Prostate gland (tissue), 2 donors: ENCODE data around the gene DPYSL3. TPM values are rescaled to one million over a fixed set of nuclear protein-coding genes. Genes with fewer than 3 reads are reported as not detected.

ENCODE experiments used
- DNase-seq: peaks from one replicate; pipeline ENCODE4 v3.0.0-alpha.2; 2019; ENCODE audit warnings: low spot score
- H3K27ac ChIP-seq, 2 donors: fragments of 200-600 bp; sonication (generic); 2 replicates each; pipeline ENCODE4 v1.5.1; 2017 to 2019
- H3K27me3 ChIP-seq: fragments of 200-600 bp; sonication (generic); replicated peaks from 2 replicates; pipeline ENCODE4 v1.5.1; 2019; ENCODE audit not compliant: insufficient read depth
- H3K36me3 ChIP-seq, 2 donors: fragments of 200-600 bp; sonication (generic); 1 replicate in 1 of 2; 2 replicates in 1 of 2; pipeline versions ENCODE4 v1.5.1 to v1.8.1; 2017 to 2019
- H3K4me1 ChIP-seq: fragments of 200-600 bp; sonication (generic); replicated peaks from 2 replicates; pipeline ENCODE4 v1.5.1; 2019
- H3K4me3 ChIP-seq, 2 donors: fragments of 200-600 bp; sonication (generic); 2 replicates each; pipeline ENCODE4 v1.5.1; 2017 to 2019
- H3K9me3 ChIP-seq: fragments of 200-600 bp; sonication (generic); 2 replicates; pipeline ENCODE4 v1.5.1; 2017
- CTCF ChIP-seq, 4 experiments: fragments of 200-600 bp in 2 of 4; fragments of 450-650 bp in 2 of 4; sonication (generic) in 2 of 4; IDR thresholded peaks; 1 replicate in 3 of 4; 2 replicates in 1 of 4; pipeline ENCODE4 v1.5.1; 2016 to 2019; ENCODE audit warnings: antibody characterized with exemption in 4 of 4, mild to moderate bottlenecking in 2 of 4, moderate library complexity in 2 of 4
- POLR2A ChIP-seq: fragments of 450-650 bp; IDR thresholded peaks from one replicate; pipeline ENCODE4 v1.6.1; 2016; ENCODE audit warnings: antibody characterized with exemption, mild to moderate bottlenecking
- POLR2AphosphoS5 ChIP-seq: sonication (generic); formaldehyde crosslinking; IDR thresholded peaks from one replicate; pipeline ENCODE4 v1.6.1; 2017; ENCODE audit warnings: antibody characterized with exemption
- WGBS: methylation state at CpG from one replicate; pipeline ENCODE4 v1.1.5; 2018; 5-methylcytosine and 5-hydroxymethylcytosine counted together
- intact Hi-C: fragments of 100-400 bp; cut with DNase I; formaldehyde crosslinking; loops from one replicate; pipeline ENCODE4 v1.14.2; 2022
- total RNA-seq, 2 donors: library from RNA; depleted of rRNA; stranded (reverse); fragments of >200 nt; gene quantifications; one replicate each; pipeline ENCODE4 v1.1.0, GENCODE V29; 2016

DPYSL3 gene
- total RNA-seq, 2 donors from 2014 or later: 113 to 126 TPM

- Histone ChIP-seq H3K9me3 (no peaks in the 10 kb centered on the region), H3K27me3 (no peaks in the 10 kb centered on the region), H3K4me3 (no peak overlapping the region), H3K27ac (peak overlapping the region; percentile 55 to 69), H3K36me3 (no peaks in the 10 kb centered on the region), H3K4me1 (no peaks in the 10 kb centered on the region)
- TF ChIP-seq POLR2AphosphoS5: no peak
- TF ChIP-seq CTCF (IDR thresholded peaks at IDR 0.05): no peak
- WGBS: 68% methylated on average over 2 of the region's 2 CpGs
- no peak for DNase-seq
- intact Hi-C loops: no loop called here
Observed at GRCh38 chr5:147446523-147446922, 63.3 kb downstream of the DPYSL3 start.

GRCh38 chr5:147445917-147446316 is 64.0 kb downstream of the DPYSL3 start:
- intact Hi-C loops: no loop called here

GRCh38 chr5:147445090-147445489 is 64.8 kb downstream of the DPYSL3 start:
- Histone ChIP-seq H3K36me3 (no peaks in the 10 kb centered on the region), H3K4me1 (no peaks in the 10 kb centered on the region), H3K9me3 (no peaks in the 10 kb centered on the region), H3K27me3 (no peaks in the 10 kb centered on the region), H3K27ac (peak overlapping the region; percentile 55 to 69), H3K4me3 (no peak overlapping the region)
- no peak for DNase-seq
- intact Hi-C loops: no loop called here
- TF ChIP-seq POLR2AphosphoS5 (no peak), POLR2A (no peak), CTCF (IDR thresholded peaks at IDR 0.05) (no peak)

More at GRCh38 chr5:147445917-147446316, 64.0 kb downstream of the DPYSL3 start:
- H3K4me3 ChIP-seq: no peak overlapping the region
- TF ChIP-seq CTCF (IDR thresholded peaks at IDR 0.05) (no peak), POLR2AphosphoS5 (no peak), POLR2A (no peak)
- no peaks in the 10 kb centered on the region for H3K27me3 ChIP-seq
- H3K27ac ChIP-seq: peak overlapping the region; percentile 55 to 69
- WGBS: 81% methylated on average over 2 of the region's 2 CpGs
- H3K9me3 ChIP-seq: no peaks in the 10 kb centered on the region
- no peaks in the 10 kb centered on the region for H3K4me1 ChIP-seq
- no peak for DNase-seq
- no peaks in the 10 kb centered on the region for H3K36me3 ChIP-seq

GRCh38 chr5:147442224-147442623 is 67.6 kb downstream of the DPYSL3 start:
- intact Hi-C loops: loop anchor here (2.0 kb wide), 1 partner anchor 35 kb away; no protein-coding TSS in a partner anchor
- 53% methylated on average over 6 of the region's 6 CpGs for WGBS
- Histone ChIP-seq H3K27ac (peak overlapping the region; percentile 45 to 59), H3K9me3 (no peaks in the 10 kb centered on the region), H3K27me3 (no peaks in the 10 kb centered on the region), H3K36me3 (no peaks in the 10 kb centered on the region), H3K4me1 (no peaks in the 10 kb centered on the region), H3K4me3 (no peak overlapping the region)
- DNase-seq: no peak
- no peak for TF ChIP-seq POLR2A
- TF ChIP-seq POLR2AphosphoS5: peak; percentile 61
- TF ChIP-seq CTCF (IDR thresholded peaks at IDR 0.05): no peak

GRCh38 chr5:147441191-147441695 is 68.6 kb downstream of the DPYSL3 start:
- Histone ChIP-seq H3K27me3 (no peaks in the 10 kb centered on the region), H3K27ac (peak overlapping the region; percentile 45 to 59), H3K4me3 (no peak overlapping the region), H3K36me3 (no peaks in the 10 kb centered on the region), H3K4me1 (no peaks in the 10 kb centered on the region), H3K9me3 (no peaks in the 10 kb centered on the region)
- 75% methylated on average over 3 of the region's 3 CpGs for WGBS
- intact Hi-C loops: no loop called here
- no peak for TF ChIP-seq POLR2A
- DNase-seq: no peak
